ENCODE data around the gene AK5. TPM values are rescaled to one million over a fixed set of nuclear protein-coding genes. Genes with fewer than 3 reads are reported as not detected.

Gene AK5
- total and polyA plus RNA-seq, 7 donors: 0.14 to 0.49 (median 0.30) TPM; not detected in 2

- no peaks in the 10 kb centered on the region for H3K9me3 ChIP-seq
- ATAC-seq (no peak), DNase-seq (no peak)
- no peak overlapping the region for H3K4me3 ChIP-seq
- intact Hi-C loops (cut with DNase I): no loop called here
- no peaks in the 10 kb centered on the region for H3K4me1 ChIP-seq
- WGBS, 3 donors: 46 to 57% (median 53%) methylated on average over 1 of the region's 1 CpG
- H3K36me3 ChIP-seq (ENCODE audit: insufficient read depth in 1 of 2, low read depth in 1 of 2): no peaks in the 10 kb centered on the region
- no peak overlapping the region for H3K27ac ChIP-seq
- H3K27me3 ChIP-seq (ENCODE audit: insufficient read depth in 3 of 3, low read length in 2 of 3): no peaks in the 10 kb centered on the region
- TF ChIP-seq CTCF (IDR thresholded peaks at IDR 0.05): no peak
Observed at GRCh38 chr1:77263708-77264107, 18.1 kb upstream of the AK5 start.

- ATAC-seq: no peak
- DNase-seq: no peak
- H3K9me3 ChIP-seq: no peaks in the 10 kb centered on the region
- no peak overlapping the region for H3K27ac ChIP-seq
- H3K36me3 ChIP-seq (ENCODE audit: insufficient read depth in 1 of 2, low read depth in 1 of 2): no peaks in the 10 kb centered on the region
- TF ChIP-seq CTCF (IDR thresholded peaks at IDR 0.05): no peak
- H3K4me3 ChIP-seq: no peak overlapping the region
- H3K4me1 ChIP-seq: no peaks in the 10 kb centered on the region
- intact Hi-C loops (cut with DNase I): no loop called here
- H3K27me3 ChIP-seq (ENCODE audit: insufficient read depth in 3 of 3, low read length in 2 of 3): no peaks in the 10 kb centered on the region
- WGBS, 3 donors: 60 to 75% (median 70%) methylated on average over 1 of the region's 1 CpG
Observed at GRCh38 chr1:77265180-77265579, 16.6 kb upstream of the AK5 start.

DNA sequence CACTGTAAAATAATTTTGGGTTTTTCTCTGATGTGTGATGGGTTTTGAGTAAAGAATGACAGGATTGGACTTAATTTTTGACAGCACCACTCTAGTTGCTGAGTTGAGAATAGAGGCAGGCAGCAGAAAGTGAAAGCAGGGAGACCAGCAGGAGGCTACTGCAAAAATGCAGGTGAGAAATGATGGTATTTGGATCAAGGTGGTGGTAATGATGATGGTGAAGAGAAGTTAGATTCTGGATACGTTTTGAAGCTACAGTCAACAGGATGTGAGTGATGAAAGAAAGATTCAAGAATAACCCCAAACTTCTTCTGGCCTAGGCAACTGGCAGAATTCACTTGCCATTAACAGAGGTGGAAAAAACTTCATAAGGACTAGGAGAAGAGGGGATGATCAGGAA lies 14.8 kb upstream of the AK5 start:
- DNase-seq: no peak
- no peaks in the 10 kb centered on the region for H3K9me3 ChIP-seq
- no peaks in the 10 kb centered on the region for H3K36me3 ChIP-seq (ENCODE audit: insufficient read depth in 1 of 2, low read depth in 1 of 2)
- 52 to 65% (median 56%) methylated on average over 1 of the region's 1 CpG for WGBS, 3 donors
- H3K4me3 ChIP-seq: no peak overlapping the region
- no peak for ATAC-seq
- H3K4me1 ChIP-seq: no peaks in the 10 kb centered on the region
- intact Hi-C loops (cut with DNase I): no loop called here
- peaks cover 0 to 2% (median 0%) of the 10 kb centered on the region in 3 donors for H3K27me3 ChIP-seq (ENCODE audit: insufficient read depth in 3 of 3, low read length in 2 of 3)
- TF ChIP-seq CTCF (IDR thresholded peaks at IDR 0.05): no peak
- H3K27ac ChIP-seq: no peak overlapping the region

DNA sequence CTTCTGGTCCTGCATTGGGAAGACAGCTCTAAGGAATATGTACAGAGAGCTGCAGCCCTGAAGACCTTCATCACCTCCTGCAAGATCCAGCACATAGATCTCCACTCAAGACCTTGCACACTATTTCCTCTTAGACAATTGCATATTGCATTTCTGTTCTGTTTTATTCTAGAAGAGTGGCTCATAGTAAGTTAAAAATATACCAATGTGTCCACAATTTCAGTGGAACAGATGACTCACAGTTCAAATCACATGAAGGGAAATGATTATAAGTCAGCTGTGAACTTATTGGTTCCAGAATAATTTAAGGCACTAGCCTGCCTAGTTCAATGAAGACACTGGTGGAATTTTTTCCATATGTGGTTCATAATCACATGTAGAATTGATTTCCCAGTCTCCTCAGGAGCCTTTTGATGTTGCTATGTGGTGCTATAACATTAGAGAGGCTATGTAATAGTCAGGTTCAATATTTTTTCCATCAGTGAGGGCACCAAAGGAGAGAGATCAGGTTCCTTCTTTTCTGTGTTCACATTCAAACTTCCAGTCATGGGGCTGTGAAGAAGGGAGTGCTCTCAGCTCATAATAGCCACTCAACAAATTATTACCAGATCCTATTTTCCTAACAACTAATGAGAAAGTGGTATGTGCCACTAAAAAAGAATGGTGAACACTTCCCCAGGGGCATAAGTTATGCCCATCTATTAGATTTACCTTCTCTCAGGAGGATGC lies 9.8 kb upstream of the AK5 start:
- H3K4me1 ChIP-seq: no peaks in the 10 kb centered on the region
- H3K36me3 ChIP-seq (ENCODE audit: insufficient read depth in 1 of 2, low read depth in 1 of 2): no peaks in the 10 kb centered on the region
- peaks cover 0 to 2% (median 0%) of the 10 kb centered on the region in 3 donors for H3K27me3 ChIP-seq (ENCODE audit: insufficient read depth in 3 of 3, low read length in 2 of 3)
- no peak overlapping the region for H3K27ac ChIP-seq
- intact Hi-C loops (cut with DNase I): no loop called here
- no peak overlapping the region for H3K4me3 ChIP-seq
- no peak for TF ChIP-seq CTCF (IDR thresholded peaks at IDR 0.05)
- no peaks in the 10 kb centered on the region for H3K9me3 ChIP-seq
- DNase-seq (no peak), ATAC-seq (no peak)

DNA sequence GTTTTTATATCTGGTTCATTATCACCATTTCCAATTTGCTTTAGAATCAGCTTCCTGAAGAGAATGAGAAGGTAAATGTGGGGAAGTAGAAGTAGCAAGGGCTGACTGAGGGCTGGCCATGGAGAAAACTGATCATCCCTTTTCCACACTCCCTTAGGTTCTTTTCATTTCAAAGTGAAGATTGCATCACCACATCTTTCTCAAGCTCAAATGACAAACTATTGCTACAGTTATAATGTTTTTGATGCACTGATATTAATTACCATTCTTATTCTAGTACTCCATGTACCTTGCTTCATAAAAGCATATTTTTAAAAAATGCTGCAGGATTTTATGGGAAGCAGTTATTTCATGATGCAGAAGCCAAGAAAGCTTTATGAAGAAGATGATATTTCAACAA lies 7.9 kb upstream of the AK5 start:
- no peak for ATAC-seq
- H3K4me3 ChIP-seq: no peak overlapping the region
- no peaks in the 10 kb centered on the region for H3K4me1 ChIP-seq
- intact Hi-C loops (cut with DNase I): no loop called here
- H3K9me3 ChIP-seq: no peaks in the 10 kb centered on the region
- H3K27me3 ChIP-seq (ENCODE audit: insufficient read depth in 3 of 3, low read length in 2 of 3): peaks cover 0 to 4% (median 2%) of the 10 kb centered on the region in 3 donors
- no peak for DNase-seq
- no peaks in the 10 kb centered on the region for H3K36me3 ChIP-seq (ENCODE audit: insufficient read depth in 1 of 2, low read depth in 1 of 2)
- TF ChIP-seq CTCF (IDR thresholded peaks at IDR 0.05): no peak
- no peak overlapping the region for H3K27ac ChIP-seq
